Activated B cell treated with CpG ODN at 0.5 μM for 24 hours (primary cell): ENCODE measurements around the gene ENAH. TPM values are rescaled to one million over a fixed set of nuclear protein-coding genes. Genes with fewer than 3 reads are reported as not detected.
A peak's percentile ranks its signal among the peaks of the same experiment; 100 is the strongest.

Experiments
- ATAC-seq: fragments of 200-7000 bp; cut with Tn5 transposase; one replicate; pipeline ENCODE4 v1.10.0; 2021; ENCODE audit warnings: low read depth, mild to moderate bottlenecking, moderate library complexity
- CTCF ChIA-PET: fragments of 350-600 bp; sonication (Branson Sonifier 250); formaldehyde crosslinking; loops from one replicate; lab custom pipeline; 2021; ENCODE audit warnings: antibody characterized with exemption; lab: Charles Lee
- POLR2A ChIA-PET: fragments of 350-600 bp; sonication (Branson Sonifier 250); formaldehyde crosslinking; loops from one replicate; lab custom pipeline; 2021; ENCODE audit warnings: antibody characterized with exemption; lab: Charles Lee
- DNase-seq: peaks from one replicate; pipeline ENCODE4 v3.0.0; 2022
- H3K27ac Mint-ChIP-seq: one replicate; pipeline ENCODE4 v1.8.0; 2020; ENCODE audit warnings: mixed read lengths
- H3K27me3 Mint-ChIP-seq: one replicate; pipeline ENCODE4 v1.8.0; 2021; ENCODE audit warnings: mixed read lengths
- H3K36me3 Mint-ChIP-seq: one replicate; pipeline ENCODE4 v1.8.0; 2021; ENCODE audit warnings: low read depth, mixed read lengths
- H3K4me1 Mint-ChIP-seq: one replicate; pipeline ENCODE4 v1.8.0; 2021; ENCODE audit warnings: mixed read lengths
- H3K4me3 Mint-ChIP-seq: one replicate; pipeline ENCODE4 v1.8.0; 2020; ENCODE audit warnings: mild to moderate bottlenecking, mixed read lengths
- H3K9me3 Mint-ChIP-seq: one replicate; pipeline ENCODE4 v1.8.0; 2020; ENCODE audit warnings: mixed read lengths
- intact Hi-C: fragments of 100-400 bp; cut with micrococcal nuclease; formaldehyde crosslinking; loops from one replicate; pipeline ENCODE4 v1.15.1; 2024
- total RNA-seq: library from RNA; stranded (reverse); gene quantifications from 2 replicates; pipeline ENCODE4 v1.2.3, GENCODE V29; 2022
- TF ChIP-seq, protein P1 (sequence below): fragments of 200-600 bp; IDR thresholded peaks from one replicate; pipeline ENCODE4 v1.8.0; 2022; ENCODE audit warnings: antibody characterized with exemption, mild to moderate bottlenecking

The ENAH gene
- total RNA-seq, 1 donor from 2014 or later, result 1.2 TPM

DNA sequence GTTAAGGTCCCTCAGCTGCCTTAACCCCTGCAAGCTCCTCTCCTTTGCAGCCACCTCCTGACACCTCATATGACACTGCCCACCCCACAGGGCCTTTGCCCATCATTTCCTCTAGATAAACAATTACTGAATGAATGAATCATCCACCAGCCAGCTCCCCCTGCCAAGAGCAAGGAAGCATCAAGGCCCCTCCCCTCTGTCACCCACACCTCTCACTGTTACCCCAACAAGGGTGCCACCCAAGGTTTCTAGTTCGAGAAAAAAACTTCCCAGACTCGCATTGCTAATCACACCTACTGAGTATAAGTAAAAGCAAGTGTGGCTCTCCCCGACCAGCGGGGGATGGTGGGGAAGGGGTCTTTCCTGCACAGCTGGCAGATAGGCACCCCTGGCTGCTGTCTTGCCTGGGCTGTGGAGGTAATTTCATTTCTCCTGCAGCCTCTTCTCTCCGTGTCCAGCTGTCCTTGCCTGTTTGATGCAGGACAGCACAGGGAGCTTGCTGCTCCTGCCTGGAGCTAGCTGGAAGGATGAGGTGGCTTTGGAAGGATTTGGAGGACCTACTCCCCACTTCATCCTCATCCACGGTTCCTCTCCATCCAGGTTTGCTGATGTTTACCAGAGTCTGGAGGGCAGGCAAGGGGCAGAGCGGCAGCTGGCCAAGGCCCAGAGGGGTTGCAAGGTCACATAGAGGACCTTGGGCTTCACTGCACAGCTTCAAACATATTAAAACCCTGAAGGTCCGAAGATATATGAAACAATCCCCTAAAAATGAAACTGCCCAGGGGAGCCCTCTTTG lies 192.0 kb downstream of the ENAH start:
- DNase-seq (no peak), ATAC-seq (no peak)
- Mint-ChIP-seq H3K36me3 (no peaks in the 10 kb centered on the region), H3K27ac (no peak overlapping the region), H3K27me3 (no peaks in the 10 kb centered on the region), H3K9me3 (no peaks in the 10 kb centered on the region), H3K4me3 (no peak overlapping the region), H3K4me1 (peaks cover 9% of the 10 kb centered on the region)
- CTCF ChIA-PET, result interaction anchor here (0.9 kb wide), 1 partner anchor 15 kb away, joined by 3 read pairs; no protein-coding TSS in a partner anchor
- intact Hi-C loops, result no loop called here
- TF ChIP-seq, protein P1, sequence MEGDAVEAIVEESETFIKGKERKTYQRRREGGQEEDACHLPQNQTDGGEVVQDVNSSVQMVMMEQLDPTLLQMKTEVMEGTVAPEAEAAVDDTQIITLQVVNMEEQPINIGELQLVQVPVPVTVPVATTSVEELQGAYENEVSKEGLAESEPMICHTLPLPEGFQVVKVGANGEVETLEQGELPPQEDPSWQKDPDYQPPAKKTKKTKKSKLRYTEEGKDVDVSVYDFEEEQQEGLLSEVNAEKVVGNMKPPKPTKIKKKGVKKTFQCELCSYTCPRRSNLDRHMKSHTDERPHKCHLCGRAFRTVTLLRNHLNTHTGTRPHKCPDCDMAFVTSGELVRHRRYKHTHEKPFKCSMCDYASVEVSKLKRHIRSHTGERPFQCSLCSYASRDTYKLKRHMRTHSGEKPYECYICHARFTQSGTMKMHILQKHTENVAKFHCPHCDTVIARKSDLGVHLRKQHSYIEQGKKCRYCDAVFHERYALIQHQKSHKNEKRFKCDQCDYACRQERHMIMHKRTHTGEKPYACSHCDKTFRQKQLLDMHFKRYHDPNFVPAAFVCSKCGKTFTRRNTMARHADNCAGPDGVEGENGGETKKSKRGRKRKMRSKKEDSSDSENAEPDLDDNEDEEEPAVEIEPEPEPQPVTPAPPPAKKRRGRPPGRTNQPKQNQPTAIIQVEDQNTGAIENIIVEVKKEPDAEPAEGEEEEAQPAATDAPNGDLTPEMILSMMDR, result no peak
- POLR2A ChIA-PET, result interaction anchor here (0.6 to 1.6 kb wide), 3 partner anchors 12 to 515 kb away, joined by 3 read pairs; no protein-coding TSS in a partner anchor

DNA sequence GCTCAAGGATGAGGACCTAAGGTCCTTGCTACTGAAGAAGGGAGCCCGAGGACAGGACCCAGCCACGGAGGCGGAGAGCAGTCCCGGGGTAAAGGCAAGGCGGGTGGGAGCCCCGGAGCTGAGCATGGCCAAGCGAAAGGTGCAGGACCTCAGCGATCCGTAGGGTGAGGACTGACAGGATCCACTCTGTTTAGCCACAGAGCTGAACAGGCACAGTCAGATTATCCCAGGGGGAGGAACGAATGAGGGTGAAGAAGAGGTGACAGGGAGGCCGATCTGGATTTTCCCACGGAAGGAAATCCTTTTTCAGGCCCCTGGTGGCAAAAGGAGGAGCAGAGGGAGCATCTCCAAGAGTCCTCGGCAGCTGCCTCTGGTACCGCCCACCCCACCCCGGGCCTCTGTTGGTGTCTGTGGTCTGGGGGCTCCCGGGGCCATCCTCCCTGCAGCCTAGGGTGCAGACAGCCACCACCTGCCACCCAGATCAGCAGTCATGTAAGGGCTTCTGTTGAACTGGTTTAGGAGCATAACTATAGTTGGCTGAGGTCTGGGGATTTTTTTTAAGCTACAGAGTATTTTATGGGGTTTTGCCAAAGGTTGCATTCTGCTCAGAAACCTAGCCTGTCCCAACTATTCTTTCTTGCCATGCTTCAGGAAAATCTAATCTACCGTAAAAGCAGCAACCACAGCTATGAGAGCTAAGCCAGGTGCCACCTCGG lies 192.7 kb downstream of the ENAH start:
- ChIA-PET CTCF (interaction anchor here (0.9 kb wide), 1 partner anchor 14 kb away, joined by 3 read pairs; no protein-coding TSS in a partner anchor), POLR2A (interaction anchor here (0.6 to 1.6 kb wide), 3 partner anchors 12 to 516 kb away, joined by 3 to 15 read pairs (median 3); no protein-coding TSS in a partner anchor)
- Mint-ChIP-seq H3K9me3 (no peaks in the 10 kb centered on the region), H3K27me3 (no peaks in the 10 kb centered on the region), H3K36me3 (no peaks in the 10 kb centered on the region), H3K4me1 (peaks cover 5% of the 10 kb centered on the region), H3K27ac (no peak overlapping the region), H3K4me3 (no peak overlapping the region)
- intact Hi-C loops, result no loop called here
- DNase-seq, result no peak
- ATAC-seq, result no peak
- TF ChIP-seq, protein P1, result no peak

DNA sequence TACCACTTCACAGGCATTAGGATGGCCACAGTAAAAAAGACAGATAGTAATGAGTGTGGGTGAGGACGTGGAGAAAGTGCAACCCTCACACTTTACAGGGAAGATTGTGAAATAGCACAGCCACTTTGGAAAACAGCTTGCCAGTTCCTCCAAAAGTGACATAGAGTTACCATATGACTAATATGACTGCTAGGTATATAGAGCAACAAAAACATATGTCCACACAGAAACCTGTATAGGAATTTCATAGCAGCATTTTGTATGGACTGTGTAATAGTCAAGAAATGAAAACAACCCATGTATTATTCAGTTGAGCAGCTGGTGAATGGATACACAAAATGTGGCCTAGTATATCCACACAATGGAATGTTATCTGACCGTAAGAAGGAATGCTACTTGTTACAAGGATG lies 194.7 kb downstream of the ENAH start:
- Mint-ChIP-seq H3K9me3 (no peaks in the 10 kb centered on the region), H3K36me3 (no peaks in the 10 kb centered on the region), H3K27me3 (no peaks in the 10 kb centered on the region), H3K4me1 (peaks cover 9% of the 10 kb centered on the region), H3K27ac (no peak overlapping the region), H3K4me3 (no peak overlapping the region)
- ChIA-PET CTCF (interaction anchor here (1.5 kb wide), 1 partner anchor 16 kb away, joined by 4 read pairs; no protein-coding TSS in a partner anchor), POLR2A (interaction anchor here (0.6 kb wide), 1 partner anchor 1209 kb away, joined by 4 read pairs; no protein-coding TSS in a partner anchor)
- TF ChIP-seq, protein P1, result no peak
- DNase-seq (no peak), ATAC-seq (no peak)
- intact Hi-C loops, result no loop called here

DNA sequence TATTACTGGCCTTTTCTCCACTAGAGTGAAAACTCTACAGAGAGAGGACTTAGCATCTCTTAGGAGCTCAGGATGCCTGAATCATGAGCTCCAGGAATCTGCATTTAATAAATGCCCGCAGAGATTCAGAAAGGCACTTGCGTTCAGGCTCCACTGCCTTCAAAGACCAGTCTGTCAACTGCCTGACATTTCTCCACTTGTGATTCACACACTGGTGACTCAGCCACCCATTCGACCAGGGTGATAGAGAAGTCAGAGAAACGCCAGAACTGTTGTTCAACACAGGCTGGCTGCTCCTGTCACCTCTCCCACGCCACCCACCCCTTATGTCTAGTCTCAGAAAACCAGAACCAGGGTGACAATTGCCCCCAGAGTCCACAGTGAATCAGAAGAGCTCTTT lies 198.2 kb downstream of the ENAH start:
- no peaks in the 10 kb centered on the region for H3K27me3 Mint-ChIP-seq
- no peak overlapping the region for H3K4me3 Mint-ChIP-seq
- TF ChIP-seq, protein P1, result no peak
- DNase-seq (no peak), ATAC-seq (peak; percentile 75)
- intact Hi-C loops, result no loop called here
- peaks cover 6% of the 10 kb centered on the region for H3K4me1 Mint-ChIP-seq
- no peaks in the 10 kb centered on the region for H3K9me3 Mint-ChIP-seq
- H3K36me3 Mint-ChIP-seq, result no peaks in the 10 kb centered on the region
- H3K27ac Mint-ChIP-seq, result peak overlapping the region; percentile 53
- POLR2A ChIA-PET, result interaction anchor here (0.8 to 1.4 kb wide), 4 partner anchors 10 to 28 kb away, joined by 3 to 7 read pairs (median 4); no protein-coding TSS in a partner anchor
- CTCF ChIA-PET, result interaction anchor here (0.7 kb wide), 1 partner anchor 10 kb away, joined by 4 read pairs; no protein-coding TSS in a partner anchor
